Stomach smooth muscle (tissue), 2 donors: Measurements from ENCODE around the gene MSL3B.
"Not testable (repeated sequence)": the region's sequence is repeated elsewhere in the genome, so short reads cannot be mapped to it uniquely, and the experiment has no call there.

Experiments used
- H3K27ac ChIP-seq: one replicate; pipeline ENCODE4 v1.7.0; 2013; ENCODE audit warnings: mild to moderate bottlenecking, low read length, inconsistent platforms
- H3K27me3 ChIP-seq, 2 donors: one replicate each; pipeline ENCODE4 v1.7.0; 2013; ENCODE audit warnings: low read length in 2 of 2; ENCODE audit not compliant: insufficient read depth in 2 of 2, control insufficient read depth in 1 of 2
- H3K36me3 ChIP-seq, 2 donors: one replicate each; pipeline ENCODE4 v1.7.0; 2013; ENCODE audit warnings: low read length in 2 of 2; ENCODE audit not compliant: control insufficient read depth in 2 of 2, insufficient read depth in 2 of 2
- H3K4me1 ChIP-seq: one replicate; pipeline ENCODE4 v1.7.0; 2013; ENCODE audit warnings: low read length; ENCODE audit not compliant: control insufficient read depth, insufficient read depth
- H3K4me3 ChIP-seq, 2 donors: one replicate each; pipeline ENCODE4 v1.7.0; 2013; ENCODE audit warnings: low read length in 2 of 2
- H3K9ac ChIP-seq, 2 donors: one replicate each; pipeline ENCODE4 v1.7.0; 2013; ENCODE audit warnings: low read length in 2 of 2, mild to moderate bottlenecking in 1 of 2
- H3K9me3 ChIP-seq, 2 donors: one replicate each; pipeline ENCODE4 v1.7.0; 2013; ENCODE audit warnings: low read length in 2 of 2; ENCODE audit not compliant: control insufficient read depth in 2 of 2
- donor health status: healthy.
- donor health status: Pancreatic carcinoma.

MSL3B gene

GRCh38 chr2:233872125-233872524, 3.9 kb upstream of the MSL3B start:
- H3K27ac ChIP-seq, H3K4me1 ChIP-seq, H3K4me3 ChIP-seq, H3K27me3 ChIP-seq, H3K36me3 ChIP-seq, H3K9ac ChIP-seq, H3K9me3 ChIP-seq: not testable (repeated sequence)

GRCh38 chr2:233871432-233871831, 3.2 kb upstream of the MSL3B start:
- peaks cover 0 to 2% of the 10 kb centered on the region in 2 donors for H3K27me3 ChIP-seq
- H3K9me3 ChIP-seq: peaks cover 0 to 4% of the 10 kb centered on the region in 2 donors
- no peak overlapping the region for H3K27ac ChIP-seq
- H3K9ac ChIP-seq: no peak overlapping the region
- no peak overlapping the region for H3K4me3 ChIP-seq
- no peaks in the 10 kb centered on the region for H3K36me3 ChIP-seq
- no peaks in the 10 kb centered on the region for H3K4me1 ChIP-seq

GRCh38 chr2:233866479-233866878, 1.7 kb downstream of the MSL3B start:
- Histone ChIP-seq H3K4me3 (no peak overlapping the region), H3K36me3 (no peaks in the 10 kb centered on the region), H3K9me3 (peaks cover 0 to 7% of the 10 kb centered on the region in 2 donors), H3K4me1 (no peaks in the 10 kb centered on the region), H3K9ac (no peak overlapping the region), H3K27me3 (no peaks in the 10 kb centered on the region), H3K27ac (no peak overlapping the region)

GRCh38 chr2:233865838-233866237, 2.3 kb downstream of the MSL3B start:
- peaks cover 0 to 7% of the 10 kb centered on the region in 2 donors for H3K9me3 ChIP-seq
- no peak overlapping the region for H3K4me3 ChIP-seq
- H3K36me3 ChIP-seq: no peaks in the 10 kb centered on the region
- H3K9ac ChIP-seq: no peak overlapping the region
- no peaks in the 10 kb centered on the region for H3K27me3 ChIP-seq
- H3K4me1 ChIP-seq: no peaks in the 10 kb centered on the region
- H3K27ac ChIP-seq: no peak overlapping the region

- Histone ChIP-seq H3K27ac (no peak overlapping the region), H3K4me1 (no peaks in the 10 kb centered on the region), H3K27me3 (no peaks in the 10 kb centered on the region), H3K9me3 (peaks cover 0 to 7% of the 10 kb centered on the region in 2 donors), H3K4me3 (no peak overlapping the region), H3K9ac (no peak overlapping the region), H3K36me3 (no peaks in the 10 kb centered on the region)
Observed at GRCh38 chr2:233862261-233862768, 5.9 kb downstream of the MSL3B start.

GRCh38 chr2:233858331-233858730, 9.9 kb downstream of the MSL3B start:
- Histone ChIP-seq H3K36me3 (no peaks in the 10 kb centered on the region), H3K9me3 (no peaks in the 10 kb centered on the region), H3K9ac (no peak overlapping the region), H3K27me3 (no peaks in the 10 kb centered on the region), H3K27ac (no peak overlapping the region), H3K4me1 (peaks cover 8% of the 10 kb centered on the region), H3K4me3 (no peak overlapping the region)

GRCh38 chr2:233857511-233858141, 10.6 kb downstream of the MSL3B start:
- no peak overlapping the region for H3K4me3 ChIP-seq
- H3K36me3 ChIP-seq: no peaks in the 10 kb centered on the region
- H3K4me1 ChIP-seq: peaks cover 8% of the 10 kb centered on the region
- H3K9ac ChIP-seq: no peak overlapping the region
- H3K27ac ChIP-seq: no peak overlapping the region
- H3K9me3 ChIP-seq: no peaks in the 10 kb centered on the region
- H3K27me3 ChIP-seq: no peaks in the 10 kb centered on the region

- no peak overlapping the region for H3K9ac ChIP-seq
Observed at GRCh38 chr2:233856184-233856583, 12.0 kb downstream of the MSL3B start.

GRCh38 chr2:233855345-233855744, 12.8 kb downstream of the MSL3B start:
- Histone ChIP-seq H3K4me3 (peak overlapping the region in 1 of 2 donors; percentile 73), H3K9me3 (no peaks in the 10 kb centered on the region), H3K9ac (no peak overlapping the region), H3K27me3 (no peaks in the 10 kb centered on the region), H3K27ac (no peak overlapping the region), H3K4me1 (peaks cover 8% of the 10 kb centered on the region), H3K36me3 (no peaks in the 10 kb centered on the region)

More at GRCh38 chr2:233856184-233856583, 12.0 kb downstream of the MSL3B start:
- Histone ChIP-seq H3K4me1 (peaks cover 8% of the 10 kb centered on the region), H3K9me3 (no peaks in the 10 kb centered on the region), H3K4me3 (no peak overlapping the region), H3K27me3 (no peaks in the 10 kb centered on the region), H3K36me3 (no peaks in the 10 kb centered on the region), H3K27ac (no peak overlapping the region)

GRCh38 chr2:233854241-233854981, 13.8 kb downstream of the MSL3B start, which contains the start of gene HJURP:
HJURP (minus strand) TSS chr2:233854535; CDS start chr2:233854500, 35 bp downstream.
- no peaks in the 10 kb centered on the region for H3K36me3 ChIP-seq
- H3K4me1 ChIP-seq: peaks cover 8% of the 10 kb centered on the region
- peak within 1 kb of the TSS; percentile 56 to 82 for H3K9ac ChIP-seq
- H3K27ac ChIP-seq: no peak within 1 kb of the TSS
- peak within 1 kb of the TSS; percentile 73 to 93 for H3K4me3 ChIP-seq
- peaks cover 0 to 2% of the 10 kb centered on the region in 2 donors for H3K27me3 ChIP-seq
- H3K9me3 ChIP-seq: no peaks in the 10 kb centered on the region

GRCh38 chr2:233853883-233854240, 14.3 kb downstream of the MSL3B start:
- H3K9ac ChIP-seq: no peak overlapping the region
- peaks cover 8% of the 10 kb centered on the region for H3K4me1 ChIP-seq
- H3K27me3 ChIP-seq: peaks cover 0 to 2% of the 10 kb centered on the region in 2 donors
- peak overlapping the region; percentile 73 to 93 for H3K4me3 ChIP-seq
- H3K9me3 ChIP-seq: no peaks in the 10 kb centered on the region
- H3K27ac ChIP-seq: no peak overlapping the region
- H3K36me3 ChIP-seq: no peaks in the 10 kb centered on the region
